ENCODE measurements around the gene NEURL2.
"Not testable (repeated sequence)": the region's sequence is repeated elsewhere in the genome, so short reads cannot be mapped to it uniquely, and the experiment has no call there.

Gene NEURL2

GRCh38 chr20:45890985-45891983, at the start of gene NEURL2, which contains the start of gene CTSA:
Gene NEURL2, minus strand, starts transcription at chr20:45891208. Its CDS starts 217 bp downstream, at chr20:45890991.
Gene CTSA, plus strand, starts transcription at chr20:45891335. Its CDS starts 234 bp downstream, at chr20:45891569.
- DNase-seq (ENCODE audit: low read depth): no peak

GRCh38 chr20:45940469-45940868, 49.5 kb upstream of the NEURL2 start:
- DNase-seq (ENCODE audit: low read depth): no peak

GRCh38 chr20:45940053-45940452, 49.0 kb upstream of the NEURL2 start:
- no peak for DNase-seq (ENCODE audit: low read depth)

GRCh38 chr20:45938727-45939438, 47.9 kb upstream of the NEURL2 start:
- no peak for DNase-seq (ENCODE audit: low read depth)

- no peak for DNase-seq (ENCODE audit: low read depth)
These were observed 46.8 kb upstream of the NEURL2 start for GRCh38 chr20:45937765-45938164.

- DNase-seq (ENCODE audit: low read depth): no peak
These were observed 44.5 kb upstream of the NEURL2 start for GRCh38 chr20:45935416-45936046.

- peak; percentile 84 for DNase-seq (ENCODE audit: low read depth)
These were observed 43.8 kb upstream of the NEURL2 start, which contains the start of gene PCIF1 for GRCh38 chr20:45934586-45935415. Gene PCIF1, plus strand, starts transcription at chr20:45934683. Its CDS starts 4,317 bp downstream, at chr20:45939000.

- no peak for DNase-seq (ENCODE audit: low read depth)
These were observed 43.1 kb upstream of the NEURL2 start for GRCh38 chr20:45934046-45934585.

- no peak for DNase-seq (ENCODE audit: low read depth)
These were observed 42.4 kb upstream of the NEURL2 start for GRCh38 chr20:45933266-45934045.

GRCh38 chr20:45931680-45932079, 40.7 kb upstream of the NEURL2 start:
- DNase-seq (ENCODE audit: low read depth): not testable (repeated sequence)

GRCh38 chr20:45927071-45927878, 36.3 kb upstream of the NEURL2 start:
- no peak for DNase-seq (ENCODE audit: low read depth)

GRCh38 chr20:45926731-45927070, 35.7 kb upstream of the NEURL2 start:
- DNase-seq (ENCODE audit: low read depth): no peak

GRCh38 chr20:45925821-45926506, 35.0 kb upstream of the NEURL2 start:
- DNase-seq (ENCODE audit: low read depth): no peak

- no peak for DNase-seq (ENCODE audit: low read depth)
These were observed 33.6 kb upstream of the NEURL2 start for GRCh38 chr20:45924391-45925261.

GRCh38 chr20:45921337-45922189, 30.6 kb upstream of the NEURL2 start:
- DNase-seq (ENCODE audit: low read depth): no peak

GRCh38 chr20:45920462-45921336, 29.7 kb upstream of the NEURL2 start:
- DNase-seq (ENCODE audit: low read depth): no peak
